KBM-7 (cell line): ENCODE data around the gene C18orf63.
"Not testable (repeated sequence)": the region's sequence is repeated elsewhere in the genome, so short reads cannot be mapped to it uniquely, and the experiment has no call there.

Source experiments
- DNase-seq: peaks from one replicate; pipeline ENCODE4 v3.0.0-alpha.2; 2015
- in situ Hi-C: fragments of 300-500 bp; cut with MboI; formaldehyde crosslinking; loops from 2 replicates; pipeline ENCODE4 v1.14.3; 2020; ENCODE audit warnings: low sequenced_read_pairs, low pct_unique_long_range_greater_than_20kb, mixed read lengths

C18orf63 gene

GRCh38 chr18:74285583-74285982, 30.1 kb upstream of the C18orf63 start:
- not testable (repeated sequence) for DNase-seq

GRCh38 chr18:74286106-74286855, 29.4 kb upstream of the C18orf63 start:
- DNase-seq = no peak
- in situ Hi-C loops = no loop called here

More at GRCh38 chr18:74285583-74285982, 30.1 kb upstream of the C18orf63 start:
- in situ Hi-C loops = not testable (repeated sequence)

DNA sequence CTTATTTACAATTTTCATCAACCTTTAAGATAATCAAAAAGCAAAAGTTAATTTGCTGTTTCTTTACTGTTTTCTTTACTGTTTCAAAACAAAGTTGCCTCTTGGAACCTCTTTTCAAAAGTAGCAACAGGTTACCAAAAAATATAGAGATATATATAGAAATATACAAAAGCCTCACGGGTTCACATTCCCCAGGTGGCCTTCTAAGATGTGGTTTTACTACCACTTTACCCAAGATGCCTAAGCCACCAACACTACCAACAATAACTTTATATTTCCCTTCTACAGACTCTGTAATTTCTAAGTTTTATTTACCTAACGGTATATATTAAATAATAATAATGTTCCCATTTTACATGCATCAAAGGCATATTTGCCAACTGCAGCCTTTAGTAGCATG, 28.8 kb upstream of the C18orf63 start:
- in situ Hi-C loops = no loop called here
- no peak for DNase-seq

GRCh38 chr18:74288041-74288440, 27.6 kb upstream of the C18orf63 start:
- in situ Hi-C loops = no loop called here
- DNase-seq = no peak

GRCh38 chr18:74288730-74289129, 26.9 kb upstream of the C18orf63 start:
- in situ Hi-C loops = no loop called here
- DNase-seq = no peak

DNA sequence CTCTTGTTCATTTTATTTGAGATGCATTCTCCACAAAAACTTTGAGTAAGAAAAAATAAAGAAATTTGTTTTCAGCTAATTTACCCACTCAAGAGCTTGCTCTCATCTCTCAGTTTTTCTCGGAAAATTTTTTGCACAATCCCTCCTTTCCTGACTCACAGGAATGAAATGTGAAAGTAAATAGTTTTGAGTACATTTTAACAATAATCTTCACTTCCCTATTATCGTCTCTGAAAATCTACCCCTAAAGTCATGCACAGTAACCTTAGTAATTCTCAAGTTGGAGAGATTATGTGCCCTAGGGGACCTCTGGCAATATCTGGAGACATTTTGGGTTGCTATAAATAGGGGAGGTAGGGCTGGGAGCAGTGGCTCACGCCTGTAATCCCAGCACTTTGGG, 26.5 kb upstream of the C18orf63 start:
- DNase-seq = no peak
- in situ Hi-C loops = no loop called here

DNA sequence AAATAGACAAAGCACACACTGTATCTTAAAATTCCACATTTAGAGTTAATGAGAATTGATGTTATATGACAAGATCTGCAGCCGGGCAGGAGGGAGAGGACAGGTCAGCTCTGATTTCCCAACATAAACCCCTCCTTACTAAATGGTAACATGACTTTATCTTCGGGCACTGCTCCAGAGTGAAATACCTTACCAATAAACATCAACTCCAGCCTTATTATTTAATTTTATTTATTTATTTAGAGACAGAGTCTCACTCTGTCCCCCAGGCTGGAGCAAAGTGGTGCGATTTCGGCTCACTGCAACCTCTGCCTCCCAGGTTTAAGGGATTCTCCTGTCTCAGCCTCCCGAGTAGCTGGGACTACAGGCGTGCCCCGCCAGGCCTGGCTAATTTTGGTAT, 25.6 kb upstream of the C18orf63 start:
- no peak for DNase-seq
- in situ Hi-C loops = no loop called here

- in situ Hi-C loops = no loop called here
- no peak for DNase-seq
Observed at GRCh38 chr18:74290794-74291471, 24.7 kb upstream of the C18orf63 start.

- no peak for DNase-seq
- in situ Hi-C loops = no loop called here
Observed at GRCh38 chr18:74291472-74291770, 24.2 kb upstream of the C18orf63 start.

DNA sequence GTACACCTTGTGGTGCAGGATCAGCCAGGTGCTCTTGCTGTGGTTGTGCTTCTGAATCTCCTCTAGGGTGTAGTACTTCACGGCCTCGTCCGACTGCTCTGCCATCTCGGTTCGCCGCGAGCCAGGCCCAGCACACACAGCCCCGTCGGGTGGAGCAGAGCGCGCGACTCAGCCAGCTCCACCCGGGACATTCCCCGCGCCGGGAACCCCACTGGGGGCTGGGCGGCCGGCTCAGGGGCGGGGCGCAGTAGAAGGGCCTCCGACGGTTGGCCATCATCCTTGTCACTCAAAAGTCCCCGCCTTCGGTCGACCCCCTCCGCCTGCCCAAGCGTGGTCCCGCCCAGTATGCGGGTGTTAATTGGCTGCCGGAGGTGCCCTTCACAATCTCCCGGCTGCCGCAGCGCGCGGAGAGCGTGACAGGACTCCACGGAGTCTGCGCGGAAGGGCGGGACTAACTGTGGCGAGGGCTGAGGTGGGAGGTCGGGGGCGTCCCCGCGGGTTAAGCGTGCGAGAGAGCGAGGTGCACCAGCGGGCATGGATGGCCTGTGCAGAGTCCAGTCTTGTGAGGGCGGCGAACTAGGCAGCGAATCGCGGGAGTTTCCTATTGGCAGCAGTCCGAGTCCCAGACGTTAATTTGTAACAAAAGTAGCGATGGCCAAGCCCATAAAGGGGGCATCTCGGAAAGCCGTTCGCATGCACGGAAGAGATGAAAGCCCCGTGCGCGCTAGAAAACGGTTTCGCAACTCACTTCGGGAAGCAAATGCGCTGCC, 23.7 kb upstream of the C18orf63 start, which contains the start of gene CYB5A:
TSS of gene CYB5A (minus strand) at position 193 of the 770 bp plus-strand sequence. CDS start at position 105, 88 bp downstream.
- DNase-seq = no peak
- in situ Hi-C loops = no loop called here

DNA sequence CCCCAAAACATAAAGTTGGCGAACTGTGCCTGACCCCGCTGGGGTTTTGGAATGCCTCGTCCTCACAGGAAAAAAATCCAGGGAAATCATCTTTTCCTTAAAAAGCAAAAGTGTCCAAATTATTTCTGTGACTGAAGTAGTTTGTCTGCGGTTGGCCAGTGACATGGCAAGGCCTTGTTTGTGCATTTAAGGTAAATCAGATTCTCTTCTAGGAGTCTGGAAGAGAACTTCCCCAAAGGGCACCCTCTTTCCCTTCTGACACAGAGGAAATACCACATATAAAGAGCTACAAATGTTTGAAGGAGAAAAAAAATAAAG, 23.1 kb upstream of the C18orf63 start:
- DNase-seq = no peak
- in situ Hi-C loops = no loop called here

GRCh38 chr18:74292982-74293381, 22.7 kb upstream of the C18orf63 start:
- DNase-seq, in situ Hi-C loops: not testable (repeated sequence)

DNA sequence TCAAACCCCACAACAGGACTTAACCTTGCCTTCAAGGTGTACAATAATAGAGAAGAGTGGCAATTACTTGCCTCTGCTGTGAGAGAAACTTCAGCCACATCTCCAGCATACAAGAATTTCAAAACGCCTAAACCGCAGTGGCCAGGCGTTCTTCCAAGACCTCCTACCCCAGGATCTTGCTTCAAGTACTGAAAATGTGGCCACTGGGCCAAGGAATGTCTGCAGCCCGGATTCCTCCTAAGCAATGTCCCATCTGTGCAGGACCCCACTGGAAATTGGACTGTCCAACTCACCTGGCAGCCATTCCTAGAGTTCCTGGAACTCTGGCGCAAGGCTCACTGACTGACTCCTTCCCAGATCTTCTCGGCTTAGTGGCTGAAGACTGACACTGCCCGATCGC, 21.1 kb upstream of the C18orf63 start:
- in situ Hi-C loops = no loop called here
- no peak for DNase-seq

GRCh38 chr18:74299162-74299561, 16.5 kb upstream of the C18orf63 start:
- in situ Hi-C loops = no loop called here
- no peak for DNase-seq

DNA sequence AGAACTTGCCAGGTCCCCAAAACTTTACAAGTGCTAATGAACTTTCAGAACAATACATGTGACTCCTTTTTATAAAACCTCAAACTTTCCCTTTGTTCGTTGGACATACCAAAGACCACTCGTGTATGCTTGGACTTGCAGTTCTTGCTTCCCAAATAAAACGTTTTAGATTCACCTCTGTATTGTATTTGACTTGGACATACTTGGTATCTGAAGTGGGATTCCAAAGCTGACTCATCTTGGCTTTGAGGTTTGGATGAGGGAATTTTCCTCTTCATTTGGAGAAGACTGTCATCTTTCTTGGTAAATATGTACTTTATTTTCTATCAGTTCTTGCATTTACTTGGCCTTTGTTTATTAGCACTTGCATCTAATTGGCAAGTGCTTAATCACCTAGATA, 15.9 kb upstream of the C18orf63 start:
- no peak for DNase-seq
- in situ Hi-C loops = no loop called here

DNA sequence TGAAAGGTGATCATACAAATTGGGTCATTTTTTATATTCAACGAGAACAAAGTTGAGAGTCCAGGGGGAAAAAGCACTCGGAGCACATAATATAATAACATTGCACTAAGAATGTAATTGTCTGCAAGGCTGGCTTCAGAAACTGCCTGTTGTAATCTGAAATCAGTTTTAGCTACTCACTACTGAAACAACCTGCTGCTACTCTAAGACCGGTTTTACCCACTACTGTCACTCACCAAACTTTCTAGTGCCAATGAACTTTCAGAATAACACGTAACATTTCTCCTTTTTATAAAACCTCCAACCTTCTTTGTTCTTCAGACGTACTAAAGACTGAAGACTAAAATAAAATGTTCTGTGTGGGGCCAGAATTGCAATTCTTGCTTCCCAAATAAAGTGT, 12.3 kb upstream of the C18orf63 start:
- in situ Hi-C loops = no loop called here

DNA sequence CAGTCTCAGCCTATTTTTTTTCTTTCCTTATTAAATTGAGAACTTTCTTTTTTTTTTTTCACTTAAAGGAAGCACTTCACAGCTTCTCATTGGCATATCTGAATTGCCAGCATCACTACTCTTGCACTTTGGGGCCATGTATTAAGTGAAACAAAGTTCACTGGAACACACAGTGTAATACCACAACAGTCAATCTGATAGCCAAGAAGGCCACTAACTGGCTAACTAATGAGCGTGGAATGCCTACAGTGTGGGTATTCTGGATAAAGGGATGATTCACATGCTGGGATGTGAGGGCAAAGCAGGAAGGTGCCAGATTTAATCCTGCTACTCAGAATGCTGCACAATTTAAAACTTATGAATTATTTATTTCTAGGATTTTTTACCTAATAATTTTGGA, 11.7 kb upstream of the C18orf63 start:
- DNase-seq = no peak
- in situ Hi-C loops = no loop called here

More for the DNA sequence above, 12.3 kb upstream of the C18orf63 start:
- no peak for DNase-seq

GRCh38 chr18:74310411-74310810, 5.2 kb upstream of the C18orf63 start:
- in situ Hi-C loops = no loop called here
- peak; percentile 16 for DNase-seq

GRCh38 chr18:74311000-74311399, 4.6 kb upstream of the C18orf63 start:
- in situ Hi-C loops = no loop called here
- DNase-seq = no peak

GRCh38 chr18:74314759-74315463, 728 bp upstream of the C18orf63 start:
- DNase-seq = no peak
- in situ Hi-C loops = no loop called here
